Measurements from ENCODE around the gene UBE3C. TPM values are rescaled to one million over a fixed set of nuclear protein-coding genes. Genes with fewer than 3 reads are reported as not detected.

UBE3C gene
- total and polyA plus RNA-seq, 2 of the 13 experiments (the other 11 are each of a cell fraction or from before 2014, with no cell fraction given) = 27.0 to 48.2 TPM

- TF ChIP-seq, protein P1, sequence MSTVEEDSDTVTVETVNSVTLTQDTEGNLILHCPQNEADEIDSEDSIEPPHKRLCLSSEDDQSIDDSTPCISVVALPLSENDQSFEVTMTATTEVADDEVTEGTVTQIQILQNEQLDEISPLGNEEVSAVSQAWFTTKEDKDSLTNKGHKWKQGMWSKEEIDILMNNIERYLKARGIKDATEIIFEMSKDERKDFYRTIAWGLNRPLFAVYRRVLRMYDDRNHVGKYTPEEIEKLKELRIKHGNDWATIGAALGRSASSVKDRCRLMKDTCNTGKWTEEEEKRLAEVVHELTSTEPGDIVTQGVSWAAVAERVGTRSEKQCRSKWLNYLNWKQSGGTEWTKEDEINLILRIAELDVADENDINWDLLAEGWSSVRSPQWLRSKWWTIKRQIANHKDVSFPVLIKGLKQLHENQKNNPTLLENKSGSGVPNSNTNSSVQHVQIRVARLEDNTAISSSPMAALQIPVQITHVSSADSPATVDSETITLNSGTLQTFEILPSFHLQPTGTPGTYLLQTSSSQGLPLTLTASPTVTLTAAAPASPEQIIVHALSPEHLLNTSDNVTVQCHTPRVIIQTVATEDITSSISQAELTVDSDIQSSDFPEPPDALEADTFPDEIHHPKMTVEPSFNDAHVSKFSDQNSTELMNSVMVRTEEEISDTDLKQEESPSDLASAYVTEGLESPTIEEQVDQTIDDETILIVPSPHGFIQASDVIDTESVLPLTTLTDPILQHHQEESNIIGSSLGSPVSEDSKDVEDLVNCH (CRISPR knock-in tag; IDR thresholded peaks at IDR 0.05) = no peak
- TF ChIP-seq FOXK1 (CRISPR knock-in tag; IDR thresholded peaks at IDR 0.05; ENCODE audit: borderline replicate concordance, low read depth) (0 out of 2 replicates have a peak, but pooled peaks have one; percentile 61), SP2 (CRISPR knock-in tag; IDR thresholded peaks at IDR 0.05) (no peak), JUN (CRISPR knock-in tag; IDR thresholded peaks at IDR 0.05) (no peak), ZBTB43 (CRISPR knock-in tag; conservative IDR thresholded peaks at IDR 0.05) (no peak), FOSL1 (CRISPR knock-in tag; IDR thresholded peaks at IDR 0.05; ENCODE audit: borderline replicate concordance) (no peak), ZNF737 (CRISPR knock-in tag; IDR thresholded peaks at IDR 0.05; ENCODE audit: borderline replicate concordance) (no peak), ZNF362 (CRISPR knock-in tag; IDR thresholded peaks at IDR 0.05; ENCODE audit: borderline replicate concordance) (no peak; the same call in 1 of the 2 replicates), ZXDC (CRISPR knock-in tag; IDR thresholded peaks at IDR 0.05) (no peak), HOMEZ (CRISPR knock-in tag; IDR thresholded peaks at IDR 0.05; ENCODE audit: low read depth) (no peak), ZC3H4 (CRISPR knock-in tag; IDR thresholded peaks at IDR 0.05; ENCODE audit: borderline replicate concordance) (no peak), STAT6 (CRISPR knock-in tag; IDR thresholded peaks at IDR 0.05; ENCODE audit: borderline replicate concordance) (no peak)
- TF ChIP-seq, protein P2, sequence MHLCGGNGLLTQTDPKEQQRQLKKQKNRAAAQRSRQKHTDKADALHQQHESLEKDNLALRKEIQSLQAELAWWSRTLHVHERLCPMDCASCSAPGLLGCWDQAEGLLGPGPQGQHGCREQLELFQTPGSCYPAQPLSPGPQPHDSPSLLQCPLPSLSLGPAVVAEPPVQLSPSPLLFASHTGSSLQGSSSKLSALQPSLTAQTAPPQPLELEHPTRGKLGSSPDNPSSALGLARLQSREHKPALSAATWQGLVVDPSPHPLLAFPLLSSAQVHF (CRISPR knock-in tag; IDR thresholded peaks at IDR 0.05) = no peak
Measured at GRCh38 chr7:157138424-157139110, at the start of gene UBE3C (continued).

Data from HepG2 (cell line).